Raji (cell line): ENCODE results near the gene JOSD1.

Experiments
- POLR2A ChIP-seq: IDR thresholded peaks from 2 replicates; pipeline ENCODE4 v1.6.1; 2011; ENCODE audit warnings: low read depth, low read length, control low read depth; ENCODE audit not compliant: insufficient read depth

JOSD1 gene

GRCh38 chr22:38681582-38682335 is 19.0 kb downstream of the JOSD1 start, which contains the start of gene TOMM22:
TOMM22 (plus strand) TSS chr22:38681957; CDS start chr22:38681979, 22 bp downstream.
- TF ChIP-seq POLR2A, result peak; percentile 95

- TF ChIP-seq POLR2A, result no peak
Measured at GRCh38 chr22:38675833-38676232, 24.9 kb downstream of the JOSD1 start.

DNA sequence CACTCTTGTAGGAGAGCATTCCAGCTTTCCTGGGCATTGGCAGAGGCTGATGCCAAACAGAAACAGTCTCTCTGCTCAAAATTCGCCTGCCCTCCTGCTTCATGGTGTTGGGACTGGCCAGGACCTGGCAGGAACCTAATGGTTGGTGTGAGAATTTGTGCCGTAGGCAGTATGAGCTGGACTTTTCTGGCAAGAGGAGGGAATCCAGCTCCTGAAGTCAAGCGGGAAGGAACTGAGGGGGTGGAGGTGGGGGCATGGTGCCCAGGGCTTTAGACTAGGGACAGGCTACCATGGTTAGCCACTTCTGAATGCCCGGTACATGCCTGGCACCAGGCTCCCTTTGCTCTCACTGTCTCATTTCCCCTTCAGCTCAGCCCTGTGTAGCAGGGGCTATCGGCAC is 25.9 kb downstream of the JOSD1 start:
- no peak for TF ChIP-seq POLR2A

DNA sequence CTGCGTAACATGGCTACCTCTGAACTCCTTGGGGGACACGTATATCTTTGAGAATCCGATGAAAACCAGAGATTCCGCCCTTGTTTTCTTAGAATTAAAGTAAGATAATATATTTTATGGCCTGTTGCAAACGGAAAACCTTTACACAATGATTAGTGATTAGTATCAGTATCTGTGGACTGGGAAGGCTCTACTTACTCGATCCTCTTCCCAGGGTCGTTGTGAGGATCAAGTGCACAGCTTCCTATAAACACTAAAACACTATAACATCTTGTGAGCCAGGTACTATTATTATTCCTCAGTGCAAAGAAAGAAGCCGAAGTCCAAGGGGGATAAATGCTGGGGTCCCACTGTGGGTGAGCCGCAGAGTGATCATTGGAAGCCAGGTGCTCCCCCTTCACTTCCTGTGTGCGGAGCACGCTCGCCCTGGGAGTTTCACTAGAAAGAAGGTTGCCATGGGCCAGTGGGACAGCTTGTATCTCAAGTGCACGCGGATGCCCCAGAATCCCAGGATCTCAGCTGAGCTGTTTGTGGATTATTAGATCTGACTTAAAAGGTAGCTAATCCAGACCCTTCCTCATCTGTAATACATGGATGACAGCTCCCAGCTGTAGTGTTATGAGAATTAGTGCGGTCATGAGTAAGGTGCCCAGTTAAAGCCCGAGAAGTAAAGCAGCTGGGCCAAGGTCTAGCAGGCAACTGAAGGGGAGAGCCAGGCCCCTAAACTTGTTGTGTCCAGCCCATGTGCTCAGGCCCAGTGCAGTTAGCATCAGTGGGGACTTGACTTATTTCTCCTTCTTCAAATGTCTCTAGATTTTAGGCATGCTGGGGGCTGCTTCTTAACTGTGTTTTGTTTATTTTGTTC is 43.5 kb downstream of the JOSD1 start:
- no peak for TF ChIP-seq POLR2A

DNA sequence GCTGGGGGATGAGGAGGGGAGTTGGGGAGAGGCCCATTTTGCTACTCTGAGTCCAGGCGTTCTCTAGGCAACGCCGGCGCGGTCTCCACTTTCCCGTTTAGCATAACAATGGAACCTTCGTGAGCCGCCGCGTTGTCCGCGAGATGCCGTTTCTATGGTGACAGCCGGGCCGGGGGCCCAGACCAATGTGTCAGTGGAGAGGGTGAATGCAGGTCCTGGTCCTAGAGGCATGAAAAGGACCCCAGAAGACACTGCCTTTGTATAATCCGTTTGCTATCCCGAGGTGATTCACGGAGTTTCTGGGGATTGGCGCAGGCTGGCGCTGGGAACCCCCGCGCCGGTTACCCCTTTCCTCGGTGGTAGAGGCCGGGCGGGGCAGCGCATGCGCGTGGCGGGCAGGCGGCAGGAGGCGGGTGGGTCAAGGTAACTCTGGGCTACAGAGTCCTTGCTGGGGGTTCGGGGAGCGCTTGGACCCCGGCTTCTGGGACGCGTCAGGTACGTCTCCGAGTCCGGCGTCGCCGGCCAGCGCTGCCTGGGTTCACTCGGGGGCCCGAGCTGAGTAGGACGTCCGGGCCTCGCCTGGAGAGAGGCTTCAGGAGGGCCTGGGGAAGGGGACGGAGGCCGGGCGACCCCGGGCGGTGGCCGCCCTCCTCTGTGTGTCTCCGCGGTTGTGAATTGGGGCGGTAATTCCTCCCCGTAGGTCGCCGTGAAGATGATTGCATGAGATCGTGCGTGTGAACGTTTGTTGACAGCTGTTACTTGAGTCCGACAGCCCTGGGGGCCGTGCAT is 44.3 kb downstream of the JOSD1 start, which contains the start of the genes CBY1 and FAM227A:
TSS of gene CBY1 (plus strand) at position 383 of the 789 bp plus-strand sequence. CDS start 11,417 bp downstream, outside the sequence.
TSS of gene FAM227A (minus strand) at position 137 of the 789 bp plus-strand sequence. CDS start 6,224 bp downstream, outside the sequence.
- TF ChIP-seq POLR2A, result peak; percentile 65

DNA sequence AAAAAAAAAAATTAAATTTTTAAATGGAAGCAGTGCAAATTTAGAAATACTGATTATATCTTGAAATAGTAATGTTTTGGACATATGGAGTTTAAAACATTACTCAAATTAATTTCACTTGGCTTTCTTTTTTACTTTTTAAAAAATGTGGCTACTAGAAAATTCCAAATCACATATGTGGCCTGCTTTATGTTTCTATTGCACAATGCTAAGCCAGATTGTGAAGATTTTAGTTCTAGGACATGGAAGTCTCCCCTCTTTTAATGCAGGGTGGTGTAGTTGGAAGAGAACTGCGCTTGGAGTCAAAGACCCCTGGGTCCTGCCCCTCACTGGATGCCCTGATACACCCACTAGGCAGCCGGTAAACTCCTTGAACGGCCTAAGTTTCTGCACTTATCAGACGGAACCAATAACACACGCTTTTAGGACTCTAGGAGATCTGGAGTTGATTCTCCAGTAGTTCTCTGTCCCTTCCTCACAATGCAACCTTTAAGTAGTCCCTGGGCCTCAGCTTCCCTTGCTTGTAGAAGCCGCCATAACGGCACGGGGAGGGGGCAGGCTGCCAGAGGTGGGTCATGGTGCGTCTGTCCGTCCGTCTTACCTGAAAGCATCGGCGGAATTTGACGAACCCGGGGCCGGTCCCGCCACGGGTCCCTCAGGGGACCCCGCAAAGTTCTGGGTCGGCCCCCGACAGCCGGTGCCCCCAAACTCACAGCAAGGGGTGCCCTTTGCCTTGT is 45.1 kb downstream of the JOSD1 start:
- TF ChIP-seq POLR2A, result no peak

DNA sequence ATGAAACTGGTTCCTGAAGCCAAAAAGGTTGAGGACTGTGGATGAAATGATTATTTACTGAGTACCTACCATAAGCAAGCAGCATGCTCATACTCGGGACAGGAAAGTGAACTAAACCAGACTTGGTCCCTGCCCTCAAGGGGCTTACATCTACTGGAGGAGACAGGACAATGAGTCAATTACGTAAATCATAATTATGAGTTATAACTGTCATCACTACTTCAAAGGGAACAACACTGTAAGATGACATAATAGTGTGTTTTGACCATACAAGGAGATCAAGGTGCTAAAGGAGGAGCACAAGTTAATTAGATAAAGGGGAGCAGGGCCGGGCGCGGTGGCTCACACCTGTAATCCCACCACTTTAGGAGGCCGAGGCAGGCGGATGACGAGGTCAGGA is 47.0 kb downstream of the JOSD1 start:
- no peak for TF ChIP-seq POLR2A

GRCh38 chr22:38652859-38653258 is 47.9 kb downstream of the JOSD1 start:
- no peak for TF ChIP-seq POLR2A

DNA sequence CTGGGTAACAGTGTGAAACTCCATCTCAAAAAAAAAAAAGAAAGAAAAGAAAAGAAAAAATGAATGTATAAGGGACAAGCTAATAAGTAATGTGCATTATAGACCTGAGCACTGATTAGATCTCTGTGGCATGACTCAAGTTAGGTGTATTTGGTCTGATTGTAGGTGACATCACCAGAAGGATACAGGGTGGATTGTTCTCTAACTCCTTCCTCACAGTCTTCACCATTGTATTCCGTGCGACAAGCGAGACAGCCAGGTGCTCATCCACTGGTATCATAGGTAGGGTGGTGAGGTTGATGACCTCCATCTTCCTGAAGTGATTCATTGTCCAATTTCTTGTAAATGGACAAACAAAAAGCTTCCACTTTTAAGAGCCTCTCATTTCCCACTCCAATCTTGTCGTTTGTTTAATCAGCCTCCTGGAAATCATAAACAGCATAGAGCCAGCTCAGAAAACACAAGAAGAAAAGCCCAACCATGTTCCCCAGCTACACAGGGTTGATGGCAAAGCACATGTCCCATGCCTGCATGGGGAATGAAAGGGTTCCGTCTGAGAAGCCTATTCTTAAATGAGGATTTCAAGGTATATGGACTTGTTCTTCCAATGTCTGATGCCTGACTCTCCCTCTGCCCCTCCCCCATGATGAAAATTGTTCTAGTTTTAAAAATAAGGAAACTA is 50.8 kb downstream of the JOSD1 start:
- no peak for TF ChIP-seq POLR2A

- no peak for TF ChIP-seq POLR2A
Measured at GRCh38 chr22:38645430-38645829, 55.3 kb downstream of the JOSD1 start.

GRCh38 chr22:38641476-38642040 is 59.2 kb downstream of the JOSD1 start:
- TF ChIP-seq POLR2A, result no peak

GRCh38 chr22:38638728-38639127 is 62.0 kb downstream of the JOSD1 start:
- no peak for TF ChIP-seq POLR2A

DNA sequence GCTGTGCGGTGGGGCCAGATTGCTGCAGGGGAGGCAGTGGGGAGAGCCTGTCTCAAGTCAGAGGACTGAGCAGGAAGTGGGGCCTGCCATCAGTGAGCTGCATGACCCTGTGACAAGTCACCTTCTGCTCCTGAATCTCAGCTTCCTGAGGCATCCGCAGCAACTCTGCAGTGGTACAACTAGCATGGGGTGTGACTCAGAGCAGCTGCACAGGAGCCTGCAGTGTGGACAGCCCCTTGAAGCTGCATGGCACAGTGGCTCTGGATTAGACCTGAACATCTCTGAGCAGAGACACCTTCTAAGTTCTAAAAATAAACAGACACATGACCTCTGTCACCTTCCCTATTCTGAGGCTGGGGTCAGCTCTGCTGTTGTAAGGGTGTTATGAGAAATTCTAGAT is 62.5 kb downstream of the JOSD1 start:
- TF ChIP-seq POLR2A, result no peak
